ENCODE results near the gene GBGT1.
"Not testable (repeated sequence)": the region's sequence is repeated elsewhere in the genome, so short reads cannot be mapped to it uniquely, and the experiment has no call there.

The GBGT1 gene

DNA sequence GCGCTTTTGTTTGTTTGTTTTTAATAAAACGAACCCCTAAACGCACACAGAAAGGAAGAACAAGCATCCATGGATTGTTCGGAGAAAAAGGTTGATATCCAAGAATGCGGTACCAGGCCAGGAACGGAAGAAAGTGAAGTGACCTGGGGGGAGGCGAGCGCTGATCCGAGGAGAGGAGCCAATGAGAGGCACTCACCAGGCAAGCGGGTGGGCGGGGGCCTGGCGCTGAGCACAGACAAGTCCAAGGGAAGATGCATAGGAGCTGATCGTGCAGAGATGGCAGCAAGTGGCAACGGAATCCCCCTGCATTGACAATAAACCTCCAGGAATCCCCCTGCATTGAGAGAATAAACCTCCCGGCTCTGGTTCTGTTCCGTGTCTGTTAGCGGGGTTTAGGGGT, 36.9 kb upstream of the GBGT1 start:
- in situ Hi-C loops (cut with MboI; ENCODE audit: low pct_unique_long_range_greater_than_20kb, low sequenced_read_pairs), result no loop called here
- DNase-seq, result no peak

DNA sequence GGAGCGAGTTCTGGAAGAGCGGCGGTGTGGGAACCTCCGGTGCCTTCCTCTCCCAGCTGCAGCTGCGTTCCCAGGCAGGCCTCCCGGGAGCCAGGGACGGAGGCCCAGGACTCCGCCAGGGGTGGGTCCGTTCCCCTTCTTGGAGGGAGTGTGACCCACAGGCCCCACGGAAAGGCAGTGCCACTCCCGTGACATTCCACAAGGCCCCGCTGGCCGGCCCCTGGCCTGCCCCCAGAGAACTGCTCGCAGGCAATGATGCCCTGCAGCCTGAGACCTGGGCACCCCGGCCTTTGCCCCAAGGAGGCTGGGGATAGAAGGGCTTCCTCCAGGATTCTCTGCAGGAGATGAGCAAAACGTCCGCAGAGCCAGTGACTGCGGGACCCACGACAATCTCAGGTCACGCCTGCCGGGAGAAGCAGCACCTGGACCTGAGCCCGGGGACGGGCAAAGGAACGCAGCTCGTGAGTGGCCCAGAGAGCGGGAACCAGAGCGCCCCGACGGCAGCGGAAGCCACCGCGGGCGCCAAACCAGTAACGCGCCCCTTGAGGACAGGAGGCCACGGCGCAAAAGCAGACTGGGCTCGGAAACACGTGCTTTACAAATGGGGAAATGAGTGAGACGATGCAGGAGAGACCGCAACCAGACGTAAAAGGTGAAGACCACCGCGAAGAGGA, 36.1 kb upstream of the GBGT1 start:
- in situ Hi-C loops (cut with MboI; ENCODE audit: low pct_unique_long_range_greater_than_20kb, low sequenced_read_pairs), result no loop called here
- DNase-seq, result no peak

DNA sequence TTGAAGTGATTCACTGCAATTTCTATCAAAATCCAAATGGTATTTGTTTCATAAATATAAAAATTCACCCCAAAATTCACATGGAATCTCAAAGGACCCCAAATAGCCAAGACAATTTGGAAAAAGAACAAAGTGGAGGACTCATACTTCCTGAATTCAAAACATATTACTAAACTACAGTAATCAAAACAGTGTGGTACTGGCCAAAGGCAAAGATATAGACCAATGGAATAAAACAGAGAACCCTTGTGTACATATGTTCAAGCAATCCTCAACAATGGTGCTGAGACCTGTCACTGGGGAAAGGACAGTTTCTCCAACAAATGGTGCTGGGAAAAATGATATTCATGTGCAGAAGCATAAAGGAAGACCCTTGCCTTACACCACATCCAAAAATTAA, 31.3 kb upstream of the GBGT1 start:
- DNase-seq, result no peak
- in situ Hi-C loops (cut with MboI; ENCODE audit: low pct_unique_long_range_greater_than_20kb, low sequenced_read_pairs), result no loop called here

DNA sequence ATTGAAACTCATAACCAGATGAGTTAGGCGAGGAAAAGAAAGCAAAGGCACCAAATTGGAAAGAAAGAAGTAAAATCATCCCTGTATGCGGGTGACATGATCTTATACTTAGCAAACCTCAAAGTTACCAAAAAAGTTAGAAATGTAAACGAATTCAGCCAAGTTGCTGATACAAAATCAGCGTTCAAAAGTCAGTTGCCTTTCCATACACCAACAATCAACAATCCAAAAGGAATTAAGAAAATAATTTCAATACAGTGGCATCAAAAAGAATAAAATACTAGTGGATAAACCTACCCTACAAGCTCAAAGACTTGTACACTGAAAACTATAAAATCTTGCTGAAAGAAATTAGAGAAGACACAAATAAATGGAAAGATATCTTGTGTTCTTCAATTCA, 30.9 kb upstream of the GBGT1 start:
- in situ Hi-C loops (cut with MboI; ENCODE audit: low pct_unique_long_range_greater_than_20kb, low sequenced_read_pairs), result no loop called here
- no peak for DNase-seq

DNA sequence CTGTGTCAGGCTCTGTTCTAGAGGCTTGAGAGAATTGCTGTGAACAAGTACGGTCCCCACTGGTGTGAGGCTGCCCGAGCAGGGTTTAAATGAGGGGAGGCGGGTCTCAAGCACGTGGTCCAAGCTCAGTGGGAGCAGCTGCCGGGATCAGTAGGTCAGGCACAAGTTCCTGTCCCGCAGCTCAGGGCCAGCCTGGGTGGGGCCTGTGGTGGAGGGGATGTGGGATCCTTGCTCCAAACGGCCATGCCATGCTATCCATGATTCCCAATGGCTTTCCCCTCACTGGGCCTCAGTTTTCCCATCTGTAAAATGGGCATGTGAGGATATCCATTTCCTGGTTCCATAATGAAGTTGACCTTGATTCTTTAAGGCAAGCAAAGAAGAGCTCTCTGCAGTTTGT, 28.3 kb upstream of the GBGT1 start:
- DNase-seq, result no peak
- in situ Hi-C loops (cut with MboI; ENCODE audit: low pct_unique_long_range_greater_than_20kb, low sequenced_read_pairs), result no loop called here

DNA sequence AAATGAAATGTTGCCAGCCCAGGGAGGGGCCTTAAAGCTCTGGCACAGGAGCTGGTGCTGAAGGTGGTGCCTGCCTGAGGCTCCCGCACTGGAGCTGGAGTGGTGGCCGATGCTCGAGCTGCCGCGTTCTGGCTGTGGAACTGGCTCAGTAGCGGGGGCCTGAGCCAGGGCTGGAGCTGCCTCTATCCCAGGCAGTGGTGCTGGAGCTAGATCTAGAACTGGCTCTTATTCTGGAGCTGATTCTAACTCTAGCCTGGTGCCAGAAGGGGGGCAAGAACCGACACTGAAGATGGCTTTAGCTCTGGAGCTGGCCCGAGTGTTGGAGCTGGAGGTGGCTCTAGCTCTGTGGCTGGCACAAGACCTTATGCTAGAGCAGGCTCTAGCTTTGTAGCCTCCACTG, 26.1 kb upstream of the GBGT1 start:
- in situ Hi-C loops (cut with MboI; ENCODE audit: low pct_unique_long_range_greater_than_20kb, low sequenced_read_pairs), result no loop called here
- DNase-seq, result no peak

DNA sequence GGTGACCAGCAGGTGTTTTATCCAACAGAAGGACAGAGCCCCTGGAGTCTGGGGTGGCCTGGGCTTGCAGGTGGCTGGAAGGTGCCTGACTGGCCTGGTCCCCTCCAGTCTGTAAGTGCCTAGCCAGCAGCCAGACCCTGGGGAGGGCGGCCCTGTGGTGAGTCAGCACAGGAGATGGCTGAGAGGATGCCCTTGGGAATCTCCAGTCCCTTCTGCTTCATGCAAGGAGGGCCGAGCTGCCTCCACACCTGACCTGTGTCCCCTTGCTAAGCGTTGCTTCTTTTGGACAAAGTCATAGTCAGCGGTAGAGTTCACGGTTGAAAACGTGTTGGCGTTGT, 25.1 kb upstream of the GBGT1 start:
- no peak for DNase-seq
- in situ Hi-C loops (cut with MboI; ENCODE audit: low pct_unique_long_range_greater_than_20kb, low sequenced_read_pairs), result no loop called here

DNA sequence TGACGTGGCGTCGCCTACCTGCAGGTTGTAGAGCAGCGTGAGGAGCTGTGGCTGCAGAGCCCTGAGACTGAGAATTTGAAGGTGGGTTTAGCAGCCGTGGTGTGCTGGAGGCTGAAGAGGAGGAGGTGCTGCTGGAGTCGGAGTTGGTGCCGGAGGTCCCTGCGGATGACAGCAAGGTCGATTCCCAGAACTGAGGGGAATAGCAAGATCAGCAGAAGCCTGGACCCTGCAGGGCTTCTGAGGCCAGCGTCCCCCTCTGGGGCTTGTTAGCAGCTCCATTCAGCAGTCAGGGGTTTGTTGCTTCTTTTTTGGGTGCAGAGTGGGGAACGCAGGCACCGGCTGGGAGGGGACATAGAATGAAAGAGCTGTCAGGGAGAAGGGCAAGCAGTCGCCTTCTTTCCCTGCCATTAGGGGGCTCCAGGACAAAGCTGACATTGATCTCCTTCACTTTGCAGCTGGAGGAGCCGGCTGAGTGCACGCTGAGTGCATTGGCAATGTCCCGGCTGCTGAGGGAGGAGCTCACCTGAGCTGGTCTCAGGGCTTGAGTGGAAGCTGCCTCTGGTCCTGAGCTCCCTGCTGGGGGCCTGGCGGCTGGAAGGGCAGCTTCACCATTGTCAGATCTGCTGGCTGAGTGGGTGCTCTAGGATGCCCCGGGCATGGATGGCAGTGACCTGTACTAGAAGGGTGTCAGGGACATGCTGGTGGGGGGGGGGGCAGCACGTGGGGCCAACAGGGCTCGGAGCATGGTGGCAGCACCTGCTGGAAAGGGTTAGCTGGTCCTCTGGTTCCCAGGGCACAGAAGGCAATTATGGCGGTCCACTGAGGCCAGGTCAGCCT, 24.5 kb upstream of the GBGT1 start:
- in situ Hi-C loops (cut with MboI; ENCODE audit: low pct_unique_long_range_greater_than_20kb, low sequenced_read_pairs), result no loop called here
- DNase-seq, result peak; percentile 38

DNA sequence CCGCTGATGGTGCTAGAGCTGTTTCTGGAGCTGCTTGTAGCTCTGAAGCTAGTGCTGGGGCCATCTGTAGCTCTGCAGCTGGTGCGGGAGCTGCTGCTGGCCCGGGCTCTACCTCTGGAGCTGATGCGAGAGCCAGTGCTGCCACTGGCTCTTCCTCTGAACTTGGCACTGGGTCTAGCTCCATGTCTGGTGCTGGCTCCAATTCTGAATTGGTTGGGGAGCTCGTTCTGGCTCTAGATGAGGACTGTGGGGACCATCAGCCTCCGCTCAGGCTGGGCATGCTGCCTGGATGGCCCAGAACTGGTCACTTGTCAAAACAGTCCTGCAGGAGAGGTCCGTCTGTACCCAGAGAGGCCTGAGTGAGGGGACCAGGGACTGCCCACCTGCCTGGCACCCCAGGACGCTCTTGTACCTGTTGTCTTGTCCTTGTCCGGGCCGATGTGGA, 23.9 kb upstream of the GBGT1 start:
- in situ Hi-C loops (cut with MboI; ENCODE audit: low pct_unique_long_range_greater_than_20kb, low sequenced_read_pairs), result no loop called here
- no peak for DNase-seq

DNA sequence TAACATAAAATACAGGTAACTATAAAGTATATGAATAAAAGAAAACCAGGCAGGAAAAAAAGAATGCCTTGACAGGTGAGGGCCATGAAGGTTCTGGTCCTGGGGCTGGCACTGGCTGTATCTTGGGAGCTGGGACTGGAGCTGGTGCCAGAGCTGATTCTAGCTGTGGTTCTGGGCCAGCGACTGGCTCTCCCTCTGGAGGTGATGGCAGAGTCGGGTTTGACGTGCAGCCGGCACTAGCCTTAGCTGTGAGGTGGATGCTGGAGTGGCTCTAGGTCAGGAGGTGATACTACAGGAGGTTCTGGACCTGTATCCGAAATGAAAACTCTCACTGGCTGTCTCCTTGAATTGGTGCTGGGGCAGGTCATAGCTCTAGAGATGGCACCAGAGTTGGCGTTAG, 23.0 kb upstream of the GBGT1 start:
- in situ Hi-C loops (cut with MboI; ENCODE audit: low pct_unique_long_range_greater_than_20kb, low sequenced_read_pairs), result no loop called here
- no peak for DNase-seq

DNA sequence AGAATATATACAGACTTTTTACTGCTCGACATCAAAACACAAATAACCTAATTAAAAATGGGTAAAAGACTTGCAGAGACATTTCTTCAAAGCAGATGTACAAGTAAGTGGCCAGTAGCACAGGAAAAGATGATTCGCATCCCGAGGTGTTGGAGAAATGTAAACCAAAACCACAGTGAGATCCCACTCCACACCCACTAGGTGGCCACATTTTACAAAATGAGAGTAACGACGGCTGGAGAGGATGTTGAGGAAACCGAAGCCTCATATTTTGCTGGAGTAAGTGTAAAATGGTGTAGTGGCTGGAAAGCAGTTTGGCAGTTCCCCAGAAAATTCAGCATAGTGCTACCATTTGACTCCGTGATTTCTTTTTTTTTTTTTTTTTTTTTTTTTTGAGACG, 21.3 kb upstream of the GBGT1 start:
- peak; percentile 84 for DNase-seq
- in situ Hi-C loops (cut with MboI; ENCODE audit: low pct_unique_long_range_greater_than_20kb, low sequenced_read_pairs), result no loop called here

DNA sequence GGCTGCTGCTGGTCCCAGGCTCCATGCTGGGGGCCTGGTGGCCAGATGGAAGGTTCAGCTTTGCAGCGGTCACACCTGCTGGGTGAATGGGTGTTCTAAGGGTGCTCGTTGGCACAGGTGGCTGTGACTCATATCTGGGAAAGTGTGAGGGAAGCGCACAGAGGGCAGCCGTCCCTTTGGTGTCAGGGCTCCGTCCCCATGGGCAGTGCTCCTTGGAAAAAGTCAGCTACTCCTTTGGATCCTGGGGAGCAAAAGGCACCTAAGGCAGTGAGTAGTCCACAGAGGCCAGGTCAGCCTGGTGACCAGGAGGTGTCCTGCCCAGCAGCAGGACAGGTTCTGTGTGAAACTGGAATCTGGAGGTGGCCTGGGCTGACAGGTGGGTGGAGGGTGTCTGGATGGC, 18.4 kb upstream of the GBGT1 start:
- in situ Hi-C loops (cut with MboI; ENCODE audit: low pct_unique_long_range_greater_than_20kb, low sequenced_read_pairs), result no loop called here
- DNase-seq, result no peak

DNA sequence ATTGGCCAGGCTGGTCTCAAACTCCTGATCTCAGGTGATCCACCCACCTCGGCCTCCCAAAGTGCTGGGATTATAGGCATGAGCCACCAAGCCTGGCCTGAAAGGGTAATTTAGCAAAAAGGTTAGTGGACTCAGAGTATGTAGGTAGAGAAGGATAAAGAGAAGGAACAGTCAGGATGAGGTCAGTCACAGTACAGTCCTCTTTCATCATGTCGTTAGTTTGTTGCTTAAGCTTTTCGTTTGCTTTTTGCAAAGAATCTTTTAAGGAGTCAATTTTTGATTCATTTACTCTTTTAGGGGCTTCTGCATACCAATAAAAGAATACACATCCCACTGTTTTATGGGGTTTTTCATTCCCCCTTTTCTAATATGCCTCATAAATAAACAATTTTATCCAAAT, 17.8 kb upstream of the GBGT1 start:
- in situ Hi-C loops (cut with MboI; ENCODE audit: low pct_unique_long_range_greater_than_20kb, low sequenced_read_pairs), result no loop called here
- DNase-seq, result no peak

DNA sequence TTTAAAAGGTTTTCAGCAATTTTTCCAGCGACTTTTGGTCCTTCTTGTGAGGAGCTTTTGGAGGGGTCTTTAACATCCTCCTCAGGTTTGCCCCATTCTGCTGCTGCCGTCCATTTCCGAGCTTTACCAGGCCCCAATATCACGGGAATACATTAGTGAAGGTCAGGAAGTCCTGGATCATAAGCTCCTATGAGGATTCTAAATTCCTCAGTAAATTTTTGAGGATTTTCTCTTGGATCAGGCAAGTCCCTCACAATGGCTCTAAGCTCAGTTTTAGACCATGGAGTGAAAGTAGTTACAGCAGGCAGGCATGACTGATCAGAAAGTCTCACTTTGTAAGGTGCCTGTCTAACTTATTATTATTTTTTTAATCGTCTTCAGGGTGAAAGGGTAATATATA, 17.2 kb upstream of the GBGT1 start:
- in situ Hi-C loops (cut with MboI; ENCODE audit: low pct_unique_long_range_greater_than_20kb, low sequenced_read_pairs), result no loop called here
- DNase-seq, result no peak

DNA sequence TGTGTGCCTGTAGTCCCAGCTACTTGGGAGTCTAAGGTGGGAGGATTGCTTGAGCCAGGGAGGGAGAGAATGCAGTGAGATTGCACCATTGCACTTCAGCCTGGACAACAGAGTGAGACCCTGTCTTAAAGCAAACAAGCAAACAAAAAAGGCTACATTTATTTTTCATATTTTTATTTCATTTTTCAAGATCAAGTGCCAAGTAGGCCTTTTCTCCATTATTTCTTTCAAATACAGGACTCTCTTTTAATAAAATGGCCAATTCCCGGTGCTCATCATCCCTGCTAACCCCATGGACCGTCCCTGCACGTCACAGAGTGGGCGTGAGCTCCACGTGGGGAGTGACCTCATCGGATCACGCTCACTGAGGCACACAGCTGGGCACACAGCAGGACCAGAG, 9.3 kb upstream of the GBGT1 start:
- no peak for DNase-seq
- in situ Hi-C loops (cut with MboI; ENCODE audit: low pct_unique_long_range_greater_than_20kb, low sequenced_read_pairs), result no loop called here

DNA sequence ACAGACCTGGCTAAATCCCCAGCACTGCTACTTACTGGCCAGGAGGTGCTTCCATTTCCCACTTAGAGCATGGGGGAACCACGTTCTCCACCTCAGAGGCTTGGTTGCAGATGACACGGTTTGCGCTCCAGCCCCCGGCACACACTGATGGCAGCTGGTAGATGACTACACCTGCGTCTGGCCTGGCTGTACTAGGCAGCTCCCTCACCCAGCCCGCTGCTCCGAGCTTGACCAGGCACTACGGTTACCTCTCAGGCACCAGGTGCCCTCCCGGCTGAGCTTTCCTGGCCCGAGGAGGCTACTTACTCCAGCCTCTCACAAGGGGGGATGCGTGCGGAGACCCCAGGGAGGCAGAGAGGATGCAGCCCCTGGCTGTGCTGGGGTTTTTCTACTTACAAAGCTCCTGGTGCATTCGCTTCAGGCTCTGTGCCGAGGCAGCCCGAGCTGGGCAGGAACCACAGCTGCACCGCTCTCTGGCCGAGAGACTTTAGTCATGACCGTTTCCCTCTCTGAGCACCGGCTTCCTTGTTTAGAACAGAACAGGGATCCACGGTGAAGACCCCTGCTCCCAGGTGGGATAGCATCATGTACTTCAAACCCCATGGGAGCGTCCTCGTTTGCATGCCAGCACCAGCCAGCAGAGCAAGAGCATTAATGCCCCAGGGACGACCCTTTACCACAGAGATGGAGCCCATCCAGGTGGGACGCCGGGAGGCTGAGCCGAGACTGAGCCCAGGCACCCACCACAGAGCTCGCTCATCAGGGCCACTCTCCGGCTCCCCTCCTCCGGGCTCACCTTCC, 7.6 kb upstream of the GBGT1 start:
- DNase-seq, result no peak
- in situ Hi-C loops (cut with MboI; ENCODE audit: low pct_unique_long_range_greater_than_20kb, low sequenced_read_pairs), result no loop called here

DNA sequence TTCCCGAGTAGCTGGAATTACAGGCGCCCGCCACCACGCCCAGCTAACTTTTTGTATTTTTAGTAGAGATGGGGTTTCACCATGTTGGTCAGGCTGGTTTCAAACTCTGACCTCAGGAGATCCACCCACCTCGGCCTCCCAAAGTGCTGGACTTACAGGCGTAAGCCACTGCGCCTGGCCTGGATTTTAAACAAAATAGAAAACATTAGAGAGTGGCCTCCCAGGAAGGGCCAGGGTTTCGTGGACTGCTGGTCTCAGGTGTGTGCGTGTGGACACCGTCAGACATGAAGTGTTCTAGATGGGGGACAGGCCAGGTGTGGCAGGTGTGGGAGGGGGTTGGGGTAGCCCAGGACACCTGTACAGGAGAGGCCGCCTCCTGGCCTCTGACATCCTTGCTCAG, 7.0 kb upstream of the GBGT1 start:
- in situ Hi-C loops (cut with MboI; ENCODE audit: low pct_unique_long_range_greater_than_20kb, low sequenced_read_pairs), result no loop called here
- DNase-seq, result no peak

DNA sequence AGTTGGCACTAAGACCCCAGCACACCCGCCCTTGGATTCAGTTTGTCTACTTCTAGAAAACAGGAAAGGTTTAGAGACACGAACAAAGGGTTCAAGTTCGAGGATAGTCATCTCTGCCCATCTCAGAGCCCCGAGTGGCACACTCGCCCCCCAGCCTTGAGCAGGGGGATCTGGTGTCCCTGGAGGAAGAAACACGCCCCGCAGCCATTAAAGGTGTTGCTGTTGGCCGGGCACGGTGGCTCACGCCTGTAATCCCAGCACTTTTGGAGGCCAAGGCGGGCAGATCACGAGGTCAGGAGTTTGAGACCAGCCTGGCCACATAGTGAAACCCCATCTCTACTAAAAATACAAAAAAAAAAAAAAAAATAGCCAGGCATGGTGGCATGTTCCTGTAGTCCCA, 6.0 kb upstream of the GBGT1 start:
- DNase-seq; in situ Hi-C loops (cut with MboI; ENCODE audit: low pct_unique_long_range_greater_than_20kb, low sequenced_read_pairs): not testable (repeated sequence)

DNA sequence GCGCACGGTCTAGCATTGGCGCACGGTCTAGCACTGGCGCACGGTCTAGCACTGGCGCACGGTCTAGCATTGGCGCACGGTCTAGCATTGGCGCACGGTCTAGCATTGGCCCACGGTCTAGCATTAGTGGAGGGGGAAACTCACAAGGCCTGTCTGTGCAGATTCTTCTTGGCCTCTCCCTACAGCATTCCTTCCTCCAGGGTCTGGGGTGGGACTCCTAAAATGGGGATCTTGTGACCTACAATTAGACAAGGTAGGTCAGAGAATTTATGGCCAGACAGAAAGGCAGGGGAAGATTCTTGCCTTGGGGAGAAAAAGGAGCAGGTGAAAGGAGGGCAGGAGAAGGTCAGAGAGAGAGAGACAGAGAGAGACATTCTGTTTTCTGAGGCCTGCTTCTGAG, 5.4 kb upstream of the GBGT1 start:
- in situ Hi-C loops (cut with MboI; ENCODE audit: low pct_unique_long_range_greater_than_20kb, low sequenced_read_pairs), result no loop called here
- DNase-seq, result no peak

DNA sequence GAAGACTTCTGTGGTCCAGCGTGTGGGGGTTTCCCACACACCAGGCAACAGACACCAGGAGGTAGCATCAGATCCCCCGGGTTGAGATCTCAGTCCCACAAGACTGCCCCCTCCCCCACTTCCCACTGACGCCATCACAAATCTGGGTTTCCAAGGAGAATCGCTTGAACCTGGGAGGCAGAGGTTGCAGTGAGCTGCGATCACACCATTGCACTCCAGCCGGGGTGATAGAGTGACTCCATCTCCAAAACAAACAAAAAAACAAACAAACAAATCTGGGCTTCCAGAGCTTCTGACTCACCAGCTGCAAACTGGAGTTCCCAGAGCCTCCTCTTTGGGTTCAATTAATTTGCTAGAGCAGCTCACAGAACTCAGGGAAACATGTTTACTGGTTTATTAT, 4.7 kb upstream of the GBGT1 start:
- DNase-seq, result no peak
- in situ Hi-C loops (cut with MboI; ENCODE audit: low pct_unique_long_range_greater_than_20kb, low sequenced_read_pairs), result no loop called here

All from KBM-7 (cell line).